H1 (cell line): Measurements from ENCODE around the gene PLA2G4E. TPM values are rescaled to one million over a fixed set of nuclear protein-coding genes. Genes with fewer than 3 reads are reported as not detected.

Experiments used
- CTCF ChIA-PET: fragments of 300-600 bp; sonication (Branson Sonifier 250); formaldehyde crosslinking; loops from one replicate; lab custom pipeline; 2021; ENCODE audit not compliant: partially characterized antibody; lab: Charles Lee
- POLR2A ChIA-PET: fragments of 300-600 bp; sonication (Branson Sonifier 250); formaldehyde crosslinking; loops from one replicate; lab custom pipeline; 2021; ENCODE audit warnings: inconsistent platforms; ENCODE audit not compliant: partially characterized antibody; lab: Charles Lee
- DNase-seq, 2 experiments: peaks; one replicate each; pipeline versions ENCODE4 v3.0.0 to v3.0.0-alpha.2; 2010 to 2022; ENCODE audit warnings: low spot score in 2 of 2, low read depth in 1 of 2, mixed read lengths in 1 of 2
- FAIRE-seq: peaks from 2 replicates; lab custom pipeline; 2011; peaks lifted over from hg19 to GRCh38; lab: Jason Lieb, UNC
- H2AFZ ChIP-seq: 2 replicates; pipeline ENCODE4 v1.8.1; 2012; ENCODE audit warnings: low read length, inconsistent platforms
- H2AK5ac ChIP-seq: 2 replicates; pipeline ENCODE4 v1.6.1; 2013; ENCODE audit warnings: low read depth, low read length
- H2BK120ac ChIP-seq: replicated peaks from 2 replicates; pipeline ENCODE3; 2013; ENCODE audit warnings: low read depth, low read length, inconsistent platforms
- H2BK12ac ChIP-seq: 2 replicates; pipeline ENCODE4 v1.6.1; 2013; ENCODE audit warnings: low read depth, low read length
- H2BK15ac ChIP-seq: 2 replicates; pipeline ENCODE4 v1.6.1; 2013; ENCODE audit warnings: low read length
- H2BK20ac ChIP-seq: 2 replicates; pipeline ENCODE4 v1.6.1; 2013; ENCODE audit warnings: low read length
- H2BK5ac ChIP-seq: 2 replicates; pipeline ENCODE4 v1.6.1; 2013; ENCODE audit warnings: low read depth, low read length
- H3K14ac ChIP-seq: 2 replicates; pipeline ENCODE4 v1.6.1; 2013; ENCODE audit warnings: inconsistent platforms; ENCODE audit not compliant: insufficient read length
- H3K18ac ChIP-seq: 2 replicates; pipeline ENCODE4 v1.6.1; 2013; ENCODE audit warnings: low read length; ENCODE audit errors: extremely low read depth
- H3K23ac ChIP-seq: 2 replicates; pipeline ENCODE4 v1.6.1; 2013; ENCODE audit warnings: inconsistent platforms; ENCODE audit not compliant: insufficient read length
- H3K23me2 ChIP-seq: 2 replicates; pipeline ENCODE4 v1.6.1; 2013; ENCODE audit warnings: low read depth, low read length
- H3K27ac ChIP-seq: 2 replicates; pipeline ENCODE4 v1.6.1; 2011; ENCODE audit warnings: low read depth, low read length, inconsistent platforms
- H3K27me3 ChIP-seq, 4 experiments: replicated peaks in 1 of 4; 1 replicate in 1 of 4; 2 replicates in 3 of 4; pipeline versions ENCODE4 v1.6.1 to v1.8.1; 2011 to 2013; ENCODE audit warnings: low read length in 3 of 4, mild to moderate bottlenecking in 3 of 4, inconsistent platforms in 2 of 4, mixed read lengths in 2 of 4, moderate library complexity in 1 of 4; ENCODE audit not compliant: control insufficient read depth in 3 of 4, insufficient read depth in 3 of 4; ENCODE audit errors: extremely low read depth in 1 of 4
- H3K36me3 ChIP-seq, 4 experiments: 2 replicates each; pipeline versions ENCODE4 v1.6.1 to v1.8.1; 2011 to 2013; ENCODE audit warnings: mild to moderate bottlenecking in 4 of 4, low read length in 3 of 4, moderate library complexity in 2 of 4, control low read depth in 1 of 4, inconsistent platforms in 1 of 4; ENCODE audit not compliant: insufficient read depth in 4 of 4, control insufficient read depth in 2 of 4
- H3K4ac ChIP-seq: replicated peaks from 2 replicates; pipeline ENCODE3; 2013; ENCODE audit warnings: low read length, low read depth, mixed read lengths, inconsistent platforms; ENCODE audit not compliant: insufficient read length
- H3K4me1 ChIP-seq, 4 experiments: replicated peaks in 1 of 4; 1 replicate in 1 of 4; 2 replicates in 3 of 4; pipeline versions ENCODE4 v1.6.1 to v1.8.1; 2011 to 2013; ENCODE audit warnings: low read length in 3 of 4, inconsistent platforms in 2 of 4, mixed read lengths in 1 of 4; ENCODE audit not compliant: insufficient read depth in 4 of 4, control insufficient read depth in 3 of 4
- H3K4me2 ChIP-seq, 2 experiments: 2 replicates each; pipeline versions ENCODE4 v1.6.1 to v1.8.1; 2011 to 2013; ENCODE audit warnings: low read depth in 2 of 2, low read length in 2 of 2, control low read depth in 1 of 2, inconsistent platforms in 1 of 2, mild to moderate bottlenecking in 1 of 2; ENCODE audit not compliant: insufficient read depth in 1 of 2
- H3K4me3 ChIP-seq, 4 experiments: fragments of 200-600, 300-600 bp in 1 of 4; sonication (generic), shearing (Covaris generic), sonication (Bioruptor Twin) in 1 of 4; 2 replicates each; pipeline versions ENCODE4 v1.5.1 to v1.8.1; 2011 to 2016; ENCODE audit warnings: low read length in 4 of 4, low read depth in 3 of 4, control low read depth in 2 of 4, inconsistent platforms in 2 of 4, mild to moderate bottlenecking in 2 of 4, mixed read lengths in 1 of 4, moderate library complexity in 1 of 4; ENCODE audit not compliant: insufficient read depth in 2 of 4; ENCODE audit errors: extremely low read depth in 1 of 4
- H3K56ac ChIP-seq: replicated peaks from 2 replicates; pipeline ENCODE3; 2013; ENCODE audit warnings: low read depth, mild to moderate bottlenecking, mixed read lengths, low read length, inconsistent platforms; ENCODE audit not compliant: insufficient read length
- H3K79me1 ChIP-seq: 2 replicates; pipeline ENCODE4 v1.6.1; 2013; ENCODE audit warnings: low read depth, low read length, control low read depth
- H3K79me2 ChIP-seq, 2 experiments: 2 replicates each; pipeline versions ENCODE4 v1.6.1 to v1.8.1; 2012 to 2013; ENCODE audit warnings: low read length in 2 of 2, mild to moderate bottlenecking in 2 of 2, inconsistent platforms in 1 of 2; ENCODE audit not compliant: insufficient read depth in 2 of 2, control insufficient read depth in 1 of 2
- H3K9ac ChIP-seq, 4 experiments: replicated peaks in 1 of 4; 1 replicate in 1 of 4; 2 replicates in 3 of 4; pipeline versions ENCODE4 v1.6.1 to v1.8.1; 2011 to 2013; ENCODE audit warnings: low read depth in 3 of 4, low read length in 3 of 4, control low read depth in 2 of 4, mild to moderate bottlenecking in 2 of 4, moderate library complexity in 2 of 4, inconsistent platforms in 1 of 4; ENCODE audit errors: extremely low read depth in 1 of 4
- H3K9me3 ChIP-seq, 2 experiments: 2 replicates each; pipeline versions ENCODE4 v1.6.1 to v1.8.1; 2012 to 2013; ENCODE audit warnings: mild to moderate bottlenecking in 2 of 2, moderate library complexity in 2 of 2, control low read depth in 1 of 2, inconsistent platforms in 1 of 2, low read depth in 1 of 2, low read length in 1 of 2, mixed read lengths in 1 of 2; ENCODE audit not compliant: insufficient read depth in 2 of 2
- H4K20me1 ChIP-seq, 2 experiments: replicated peaks in 1 of 2; 2 replicates each; pipeline versions ENCODE3 to v1.8.1; 2011 to 2013; ENCODE audit warnings: inconsistent platforms in 2 of 2, low read length in 2 of 2, mild to moderate bottlenecking in 1 of 2; ENCODE audit not compliant: insufficient read depth in 2 of 2, control insufficient read depth in 1 of 2
- H4K5ac ChIP-seq: 2 replicates; pipeline ENCODE4 v1.6.1; 2013; ENCODE audit warnings: low read length, low read depth, mixed read lengths, inconsistent platforms; ENCODE audit not compliant: insufficient read length
- H4K8ac ChIP-seq: 2 replicates; pipeline ENCODE4 v1.8.0; 2013; ENCODE audit warnings: mild to moderate bottlenecking, moderate library complexity, low read length, inconsistent platforms; ENCODE audit not compliant: insufficient read depth; ENCODE audit errors: extremely low read depth
- H4K91ac ChIP-seq: replicated peaks from 2 replicates; pipeline ENCODE3; 2013; ENCODE audit warnings: low read length, mixed read lengths, inconsistent platforms; ENCODE audit not compliant: insufficient read length
- BRCA1 ChIP-seq: IDR thresholded peaks from 2 replicates; pipeline ENCODE4 v1.6.1; 2012; ENCODE audit warnings: low read depth, low read length, improper control_type of control experiment
- CBX5 ChIP-seq: fragments of 300-800, 300-1000 bp; sonication (generic); IDR thresholded peaks from 2 replicates; pipeline ENCODE4 v1.7.1; 2016; ENCODE audit warnings: antibody characterized with exemption, low read length, low read depth
- EGR1 ChIP-seq: IDR thresholded peaks from 2 replicates; pipeline ENCODE4 v1.6.1; 2011; ENCODE audit warnings: low read depth, low read length, borderline replicate concordance
- KDM4A ChIP-seq: IDR thresholded peaks from one replicate; pipeline ENCODE4 v1.7.1; 2012; ENCODE audit warnings: low read depth, mild to moderate bottlenecking, moderate library complexity, low read length, inconsistent platforms; ENCODE audit not compliant: severe bottlenecking
- MAFK ChIP-seq: IDR thresholded peaks from 2 replicates; pipeline ENCODE4 v1.6.1; 2012; ENCODE audit warnings: low read depth, mild to moderate bottlenecking, improper control_type of control experiment, low read length
- RXRA ChIP-seq: IDR thresholded peaks from 2 replicates; pipeline ENCODE4 v1.6.1; 2011; ENCODE audit warnings: low read depth, mild to moderate bottlenecking, low read length, moderate library complexity; ENCODE audit not compliant: insufficient read depth
- TCF12 ChIP-seq: IDR thresholded peaks from 2 replicates; pipeline ENCODE4 v1.6.1; 2011; ENCODE audit warnings: low read depth, mild to moderate bottlenecking, low read length
- WGBS, 2 experiments: shearing (Covaris generic) in 1 of 2; methylation state at CpG; one replicate each; pipeline versions ENCODE4 v1.1.6 to v1.1.7; 2013 to 2015; ENCODE audit warnings: low lambda C conversion rate in 2 of 2, mixed read lengths in 2 of 2, inconsistent platforms in 1 of 2, low coverage in 1 of 2, missing lambda C conversion rate in 1 of 2; ENCODE audit not compliant: insufficient replicate concordance in 2 of 2, insufficient coverage in 1 of 2, insufficient read length in 1 of 2; ENCODE audit errors: extremely low coverage in 1 of 2, missing lambda C conversion rate in 1 of 2; 5-methylcytosine and 5-hydroxymethylcytosine counted together
- polyA plus RNA-seq, 7 experiments: library from polyadenylated mRNA; depleted of rRNA in 3 of 7; stranded (reverse) in 5 of 7; unstranded in 2 of 7; fragments of >200 nt in 5 of 7; fragments of 200-250 nt in 2 of 7; gene quantifications; 1 replicate in 5 of 7; 2 replicates in 1 of 7; 4 replicates in 1 of 7; pipeline versions ENCODE4 v1.2.1 to v1.2.3, GENCODE V29; 2011 to 2013; ENCODE audit warnings: missing spikeins in 2 of 7, mixed read lengths in 2 of 7
- total RNA-seq: library from RNA; stranded (reverse); fragmentation: NEBNext Ultra II Directional; extraction: Animal tissue kit (Norgen Biotek cat#: 25700); gene quantifications from 2 replicates; pipeline ENCODE4 v1.2.1, GENCODE V29; 2021

Gene PLA2G4E
- total and polyA plus RNA-seq, 2 of the 8 experiments (the other 6 are each of a cell fraction or from before 2014, with no cell fraction given) = 0.03 TPM; not detected in 1

GRCh38 chr15:41967506-41968206, 53.2 kb downstream of the PLA2G4E start:
- no peak for DNase-seq
- WGBS, 2 experiments = 83% methylated on average over 4 of the region's 4 CpGs; no CpG with 5 or more reads in 1 of the 2 experiments
- H2BK12ac ChIP-seq = no peak overlapping the region
- peaks cover 17 to 70% of the 10 kb centered on the region in 2 experiments for H3K79me2 ChIP-seq
- no peak overlapping the region for H3K56ac ChIP-seq
- no peak overlapping the region for H3K9ac ChIP-seq
- H3K36me3 ChIP-seq = no peaks in the 10 kb centered on the region; a peak in 1 of 8 replicates
- no peak overlapping the region for H4K91ac ChIP-seq
- no peak overlapping the region for H3K27ac ChIP-seq
- H3K4me3 ChIP-seq = no peak overlapping the region
- H3K23ac ChIP-seq = no peak overlapping the region
- no peak overlapping the region for H2BK20ac ChIP-seq
- no peaks in the 10 kb centered on the region for H3K27me3 ChIP-seq
- H2AFZ ChIP-seq = no peak overlapping the region
- no peak for FAIRE-seq
- H3K4me2 ChIP-seq = no peak overlapping the region
- no peak overlapping the region for H2AK5ac ChIP-seq
- no peak overlapping the region for H2BK120ac ChIP-seq
- no peak overlapping the region for H2BK15ac ChIP-seq
- H3K18ac ChIP-seq = no peak overlapping the region
- H3K4me1 ChIP-seq = peaks cover 4 to 10% (median 6%) of the 10 kb centered on the region in 4 experiments; a peak in 6 of 7 replicates
- H3K4ac ChIP-seq = no peak overlapping the region
- CTCF ChIA-PET = interaction anchor here (0.9 kb wide), 1 partner anchor 10 kb away, joined by 3 read pairs; no protein-coding TSS in a partner anchor
- H4K8ac ChIP-seq = no peak overlapping the region
- H3K9me3 ChIP-seq = no peaks in the 10 kb centered on the region
- no peak for TF ChIP-seq RXRA
- TF ChIP-seq EGR1 = no peak
- TF ChIP-seq BRCA1 = no peak
- no peak for TF ChIP-seq KDM4A
- TF ChIP-seq MAFK = no peak
- no peak for TF ChIP-seq CBX5
- TF ChIP-seq TCF12 = no peak
- TF ChIP-seq, all 59 proteins: peak for 0
- H3K79me1 ChIP-seq = peaks cover 30% of the 10 kb centered on the region
- H2BK5ac ChIP-seq = no peak overlapping the region
- H4K5ac ChIP-seq = no peak overlapping the region
- POLR2A ChIA-PET = no interaction called here
- H3K14ac ChIP-seq = no peak overlapping the region
- H3K23me2 ChIP-seq = peaks cover 5% of the 10 kb centered on the region; the same call in 1 of the 2 replicates
- peaks cover 14 to 22% of the 10 kb centered on the region in 2 experiments for H4K20me1 ChIP-seq
